NT2/D1 (cell line): Measurements from ENCODE around the gene FBXO42.

Experiments used
- YY1 ChIP-seq: IDR thresholded peaks from 2 replicates; pipeline ENCODE4 v1.6.1; 2011; ENCODE audit not compliant: insufficient read length, insufficient read depth
- ZNF274 ChIP-seq: IDR thresholded peaks from 2 replicates; pipeline ENCODE4 v1.6.1; 2011; ENCODE audit warnings: mild to moderate bottlenecking, low read depth, low read length

GRCh38 chr1:16246961-16247360 is 105.3 kb downstream of the FBXO42 start:
- no peak for TF ChIP-seq YY1
- TF ChIP-seq ZNF274: no peak
